H1 (cell line): Measurements from ENCODE around the gene BAD.

Experiments used
- ATF3 ChIP-seq: IDR thresholded peaks from 2 replicates; pipeline ENCODE4 v1.6.1; 2011; ENCODE audit warnings: low read depth, mild to moderate bottlenecking, low read length; ENCODE audit not compliant: insufficient read depth
- CREB1 ChIP-seq: IDR thresholded peaks from 2 replicates; pipeline ENCODE4 v1.6.1; 2012; ENCODE audit warnings: inconsistent platforms
- CTCF ChIP-seq, 3 experiments: IDR thresholded peaks; 1 replicate in 2 of 3; 2 replicates in 1 of 3; pipeline versions ENCODE4 v1.5.1 to v1.6.1; 2011; ENCODE audit warnings: low read length in 3 of 3, mild to moderate bottlenecking in 3 of 3, inconsistent platforms in 2 of 3, low read depth in 1 of 3, moderate library complexity in 1 of 3; ENCODE audit not compliant: insufficient read depth in 1 of 3; ENCODE audit errors: control extremely low read depth in 1 of 3
- EGR1 ChIP-seq: IDR thresholded peaks from 2 replicates; pipeline ENCODE4 v1.6.1; 2011; ENCODE audit warnings: low read depth, low read length, borderline replicate concordance
- EP300 ChIP-seq, 2 experiments: IDR thresholded peaks; 1 replicate in 1 of 2; 2 replicates in 1 of 2; pipeline ENCODE4 v1.6.1; 2011 to 2012; ENCODE audit warnings: low read depth in 2 of 2, low read length in 2 of 2, mild to moderate bottlenecking in 2 of 2, borderline replicate concordance in 1 of 2, inconsistent platforms in 1 of 2, moderate library complexity in 1 of 2
- EZH2 ChIP-seq: fragments of 200-600 bp; sonication (generic); IDR thresholded peaks from 2 replicates; pipeline ENCODE4 v1.7.1; 2012; ENCODE audit warnings: low read depth, mild to moderate bottlenecking, moderate library complexity, low read length, inconsistent platforms; ENCODE audit not compliant: severe bottlenecking
- JUN ChIP-seq: IDR thresholded peaks from 2 replicates; pipeline ENCODE4 v1.6.1; 2011; ENCODE audit warnings: low read depth, mild to moderate bottlenecking, improper control_type of control experiment, low read length
- JUND ChIP-seq: IDR thresholded peaks from 2 replicates; pipeline ENCODE4 v1.6.1; 2011; ENCODE audit warnings: mild to moderate bottlenecking, improper control_type of control experiment, low read length
- NRF1 ChIP-seq: IDR thresholded peaks from 2 replicates; pipeline ENCODE4 v1.6.1; 2011; ENCODE audit warnings: mild to moderate bottlenecking, low read depth, low read length, improper control_type of control experiment
- POLR2A ChIP-seq, 2 experiments: IDR thresholded peaks; 1 replicate in 1 of 2; 2 replicates in 1 of 2; pipeline ENCODE4 v1.6.1; 2011; ENCODE audit warnings: low read depth in 2 of 2, low read length in 2 of 2, mild to moderate bottlenecking in 2 of 2; ENCODE audit errors: control extremely low read depth in 1 of 2
- RAD21 ChIP-seq, 2 experiments: IDR thresholded peaks in 1 of 2; conservative IDR thresholded peaks in 1 of 2; 2 replicates each; pipeline ENCODE4 v1.6.1; 2011; ENCODE audit warnings: low read depth in 2 of 2, low read length in 2 of 2, improper control_type of control experiment in 1 of 2, inconsistent platforms in 1 of 2, mild to moderate bottlenecking in 1 of 2, moderate library complexity in 1 of 2
- USF2 ChIP-seq: IDR thresholded peaks from 2 replicates; pipeline ENCODE4 v1.6.1; 2011; ENCODE audit warnings: low read length, improper control_type of control experiment
- YY1 ChIP-seq: IDR thresholded peaks from 2 replicates; pipeline ENCODE4 v1.6.1; 2011; ENCODE audit warnings: low read depth, mild to moderate bottlenecking, low read length

- TF ChIP-seq EZH2 = no peak
- TF ChIP-seq CTCF (IDR thresholded peaks at IDR 0.05; ENCODE audit: control extremely low read depth in 1 of 3, insufficient read depth in 1 of 3, low read depth in 1 of 3, low read length in 3 of 3) = no peak
- TF ChIP-seq USF2 = no peak
- TF ChIP-seq POLR2A (IDR thresholded peaks at IDR 0.05; ENCODE audit: control extremely low read depth in 1 of 2, low read depth in 2 of 2, low read length in 2 of 2) = peak in 1 of 2 experiments; percentile 85; a peak in 1 of 3 replicates
- TF ChIP-seq RAD21 (IDR thresholded peaks at IDR 0.05 in 1 of 2, conservative IDR thresholded peaks at IDR 0.05 in 1 of 2; ENCODE audit: low read depth in 2 of 2, low read length in 2 of 2) = no peak
- TF ChIP-seq NRF1 = no peak
- no peak for TF ChIP-seq CREB1
- no peak for TF ChIP-seq ATF3
- no peak for TF ChIP-seq JUN
- no peak for TF ChIP-seq EP300 (IDR thresholded peaks at IDR 0.05; ENCODE audit: borderline replicate concordance in 1 of 2, low read depth in 2 of 2, low read length in 2 of 2)
- TF ChIP-seq YY1 = no peak
- no peak for TF ChIP-seq JUND
- TF ChIP-seq EGR1 = no peak
These were observed 41.1 kb downstream of the BAD start for GRCh38 chr11:64243236-64243854.
